Measurements from ENCODE around the gene NFIA.
A peak's percentile ranks its signal among the peaks of the same experiment; 100 is the strongest.

The NFIA gene

GRCh38 chr1:61156576-61157467 is 74.5 kb downstream of the NFIA start:
- DNase-seq: no peak

- DNase-seq: peak; percentile 47 to 78 (median 68)
Observed at GRCh38 chr1:61157468-61157987, 75.2 kb downstream of the NFIA start.

GRCh38 chr1:61158591-61158990 is 76.2 kb downstream of the NFIA start:
- peak in 2 of 4 experiments; percentile 18 to 26 for DNase-seq

- peak in 2 of 4 experiments; percentile 43 to 44 for DNase-seq
Observed at GRCh38 chr1:61160526-61160925, 78.2 kb downstream of the NFIA start.

GRCh38 chr1:61162520-61163258 is 80.3 kb downstream of the NFIA start:
- DNase-seq: no peak

GRCh38 chr1:61163355-61163754 is 81.0 kb downstream of the NFIA start:
- DNase-seq: no peak

- no peak for DNase-seq
Observed at GRCh38 chr1:61165402-61165801, 83.0 kb downstream of the NFIA start.

- DNase-seq: no peak
Observed at GRCh38 chr1:61167309-61167708, 84.9 kb downstream of the NFIA start.

GRCh38 chr1:61169045-61169444 is 86.7 kb downstream of the NFIA start:
- no peak for DNase-seq

GRCh38 chr1:61169634-61170033 is 87.3 kb downstream of the NFIA start:
- DNase-seq: no peak

GRCh38 chr1:61170328-61171238 is 88.2 kb downstream of the NFIA start:
- no peak for DNase-seq

- no peak for DNase-seq
Observed at GRCh38 chr1:61171346-61171745, 89.0 kb downstream of the NFIA start.

GRCh38 chr1:61171974-61172373 is 89.6 kb downstream of the NFIA start:
- DNase-seq: no peak

- DNase-seq: no peak
Observed at GRCh38 chr1:61173118-61173517, 90.8 kb downstream of the NFIA start.

GRCh38 chr1:61174060-61174795 is 91.9 kb downstream of the NFIA start:
- DNase-seq: no peak

- no peak for DNase-seq
Observed at GRCh38 chr1:61175976-61176375, 93.6 kb downstream of the NFIA start.

- no peak for DNase-seq
Observed at GRCh38 chr1:61181067-61182038, 99.0 kb downstream of the NFIA start.

- no peak for DNase-seq
Observed at GRCh38 chr1:61182049-61182448, 99.7 kb downstream of the NFIA start.

- DNase-seq: no peak
Observed at GRCh38 chr1:61182480-61182879, 100.1 kb downstream of the NFIA start.

- DNase-seq: no peak
Observed at GRCh38 chr1:61183471-61184039, 101.2 kb downstream of the NFIA start.
